Lower leg skin (tissue), 3 donors: ENCODE measurements around the gene ZNF524.

Source experiments
- CTCF ChIP-seq, 3 donors: fragments of 450-650 bp; IDR thresholded peaks; one replicate each; pipeline ENCODE4 v1.5.1; 2016; ENCODE audit warnings: antibody characterized with exemption in 3 of 3, mild to moderate bottlenecking in 3 of 3, moderate library complexity in 2 of 3
- POLR2A ChIP-seq, 2 donors: fragments of 450-650 bp; IDR thresholded peaks; one replicate each; pipeline ENCODE4 v1.6.1; 2016 to 2017; ENCODE audit warnings: antibody characterized with exemption in 2 of 2, mild to moderate bottlenecking in 1 of 2, moderate library complexity in 1 of 2

- TF ChIP-seq POLR2A (IDR thresholded peaks at IDR 0.05) (no peak), CTCF (IDR thresholded peaks at IDR 0.05) (no peak)
These were observed 42.3 kb downstream of the ZNF524 start for GRCh38 chr19:55642153-55643002.
